ENCODE measurements around the gene ARHGAP26. TPM values are rescaled to one million over a fixed set of nuclear protein-coding genes. Genes with fewer than 3 reads are reported as not detected.

Gene ARHGAP26
- total and polyA plus RNA-seq, 10 donors, result 4.2 to 148 (median 55.5) TPM

DNA sequence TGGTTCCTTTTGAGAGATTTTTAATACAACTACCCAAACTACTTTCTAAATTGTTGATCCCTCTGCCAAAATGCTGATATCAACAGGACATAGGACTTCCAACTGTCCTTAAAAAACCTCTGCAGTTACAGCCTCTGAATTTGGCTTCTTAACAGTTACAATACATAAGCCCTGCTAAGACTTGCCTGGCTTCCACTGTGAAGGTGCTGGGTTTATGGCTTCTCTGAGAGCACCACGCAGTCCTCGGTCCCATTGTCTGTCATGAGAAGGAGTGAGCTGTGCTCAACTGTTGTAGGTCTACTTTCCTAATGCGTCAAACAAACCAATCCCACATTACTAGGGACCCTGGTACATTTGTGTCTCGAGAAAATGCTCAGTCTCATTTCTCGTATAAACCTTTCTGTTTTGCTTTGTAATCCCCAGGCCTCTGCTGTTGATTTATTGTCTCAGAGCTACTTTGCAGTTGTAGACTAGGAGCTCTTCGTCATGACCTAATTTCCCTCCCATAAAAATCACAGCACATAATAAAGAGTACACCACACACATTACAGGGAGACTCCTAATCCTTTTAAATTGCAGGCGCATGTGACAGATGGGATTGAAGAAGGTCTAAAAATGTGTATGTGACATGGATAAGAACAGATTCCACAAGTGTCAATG is 358.4 kb downstream of the ARHGAP26 start:
- Histone ChIP-seq H3K36me3 (peaks cover 0 to under 1% (median 0%) of the 10 kb centered on the region in 6 donors), H3K4me3 (no peak overlapping the region), H3K4me1 (peaks cover 0 to 38% (median 13%) of the 10 kb centered on the region in 6 donors), H3K27ac (no peak overlapping the region), H3K9me3 (no peaks in the 10 kb centered on the region), H3K27me3 (replicated peaks in 1 of 7) (no peaks in the 10 kb centered on the region)
- intact Hi-C loops (cut with DNase I; ENCODE audit: low total_unique reads), result no loop called here
- TF ChIP-seq, protein P1, sequence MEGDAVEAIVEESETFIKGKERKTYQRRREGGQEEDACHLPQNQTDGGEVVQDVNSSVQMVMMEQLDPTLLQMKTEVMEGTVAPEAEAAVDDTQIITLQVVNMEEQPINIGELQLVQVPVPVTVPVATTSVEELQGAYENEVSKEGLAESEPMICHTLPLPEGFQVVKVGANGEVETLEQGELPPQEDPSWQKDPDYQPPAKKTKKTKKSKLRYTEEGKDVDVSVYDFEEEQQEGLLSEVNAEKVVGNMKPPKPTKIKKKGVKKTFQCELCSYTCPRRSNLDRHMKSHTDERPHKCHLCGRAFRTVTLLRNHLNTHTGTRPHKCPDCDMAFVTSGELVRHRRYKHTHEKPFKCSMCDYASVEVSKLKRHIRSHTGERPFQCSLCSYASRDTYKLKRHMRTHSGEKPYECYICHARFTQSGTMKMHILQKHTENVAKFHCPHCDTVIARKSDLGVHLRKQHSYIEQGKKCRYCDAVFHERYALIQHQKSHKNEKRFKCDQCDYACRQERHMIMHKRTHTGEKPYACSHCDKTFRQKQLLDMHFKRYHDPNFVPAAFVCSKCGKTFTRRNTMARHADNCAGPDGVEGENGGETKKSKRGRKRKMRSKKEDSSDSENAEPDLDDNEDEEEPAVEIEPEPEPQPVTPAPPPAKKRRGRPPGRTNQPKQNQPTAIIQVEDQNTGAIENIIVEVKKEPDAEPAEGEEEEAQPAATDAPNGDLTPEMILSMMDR (IDR thresholded peaks at IDR 0.05 in 8 of 11, conservative IDR thresholded peaks at IDR 0.05 in 3 of 11), result no peak
- TF ChIP-seq POLR2A (IDR thresholded peaks at IDR 0.05) (no peak), POLR2AphosphoS5 (IDR thresholded peaks at IDR 0.05) (no peak)
- WGBS, 5 donors, result 85 to 94% (median 93%) methylated on average over 7 of the region's 7 CpGs
- no peak for DNase-seq

- Histone ChIP-seq H3K4me1 (peaks cover 0 to 38% (median 13%) of the 10 kb centered on the region in 6 donors), H3K27ac (no peak overlapping the region), H3K9me3 (no peaks in the 10 kb centered on the region), H3K4me3 (no peak overlapping the region), H3K27me3 (replicated peaks in 1 of 7) (no peaks in the 10 kb centered on the region), H3K36me3 (peaks cover 0 to 7% (median under 1%) of the 10 kb centered on the region in 6 donors)
- WGBS, 5 donors, result 59 to 84% (median 67%) methylated on average over 3 of the region's 3 CpGs
- no peak for TF ChIP-seq POLR2A (IDR thresholded peaks at IDR 0.05)
- TF ChIP-seq POLR2AphosphoS5 (IDR thresholded peaks at IDR 0.05), result no peak
- TF ChIP-seq, protein P1 (IDR thresholded peaks at IDR 0.05 in 8 of 11, conservative IDR thresholded peaks at IDR 0.05 in 3 of 11), result no peak
- DNase-seq, result no peak
- intact Hi-C loops (cut with DNase I; ENCODE audit: low total_unique reads), result no loop called here
Observed at GRCh38 chr5:143129203-143129602, 359.0 kb downstream of the ARHGAP26 start.

DNA sequence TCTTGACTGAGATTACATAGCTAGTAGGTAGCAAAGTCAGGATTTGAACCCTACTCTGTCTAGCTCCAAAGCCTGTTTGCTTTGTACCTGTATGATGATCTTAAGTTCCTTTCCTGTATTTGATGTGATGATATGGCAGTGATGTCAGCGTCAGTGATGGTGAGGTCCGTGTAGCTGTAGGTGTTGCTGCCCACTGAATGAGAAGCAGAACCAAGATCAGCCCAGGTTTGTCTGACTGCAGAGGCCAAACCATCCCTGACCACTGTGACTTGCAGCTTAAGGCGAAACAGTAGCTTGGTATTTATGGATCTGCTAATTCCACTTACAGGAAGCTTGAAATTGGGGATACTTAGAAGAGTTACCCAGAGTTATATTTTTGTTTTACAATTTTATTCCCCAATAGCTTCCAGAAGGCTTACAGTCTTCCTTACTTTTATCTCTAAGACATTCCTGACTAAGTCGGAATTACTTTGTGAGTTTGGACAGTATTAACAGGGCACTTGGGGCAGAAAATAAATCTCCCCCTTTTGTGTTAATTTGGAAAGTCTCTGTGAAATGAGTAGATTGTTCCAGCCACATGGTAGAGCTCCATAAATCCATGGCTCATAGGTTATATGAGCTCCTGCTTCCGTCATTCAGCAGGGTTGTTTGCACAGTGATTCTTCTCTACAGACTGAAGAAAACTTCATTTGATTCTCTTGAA is 359.9 kb downstream of the ARHGAP26 start:
- Histone ChIP-seq H3K27ac (no peak overlapping the region), H3K4me1 (peaks cover 0 to 36% (median 13%) of the 10 kb centered on the region in 6 donors)
- intact Hi-C loops (cut with DNase I; ENCODE audit: low total_unique reads), result no loop called here

More for the DNA sequence above, 359.9 kb downstream of the ARHGAP26 start:
- Histone ChIP-seq H3K27me3 (replicated peaks in 1 of 7) (no peaks in the 10 kb centered on the region), H3K4me3 (no peak overlapping the region), H3K9me3 (no peaks in the 10 kb centered on the region), H3K36me3 (peaks cover 0 to 16% (median 5%) of the 10 kb centered on the region in 6 donors)
- TF ChIP-seq POLR2AphosphoS5 (IDR thresholded peaks at IDR 0.05) (no peak), POLR2A (IDR thresholded peaks at IDR 0.05) (no peak)
- TF ChIP-seq, protein P1 (IDR thresholded peaks at IDR 0.05 in 8 of 11, conservative IDR thresholded peaks at IDR 0.05 in 3 of 11), result no peak
- 88 to 98% (median 96%) methylated on average over 5 of the region's 5 CpGs for WGBS, 5 donors
- DNase-seq, result no peak
